Osteocyte (in vitro differentiated cells): ENCODE measurements around the gene CDH22. TPM values are rescaled to one million over a fixed set of nuclear protein-coding genes. Genes with fewer than 3 reads are reported as not detected.

Source experiments
- DNase-seq: peaks from one replicate; pipeline ENCODE4 v3.0.0; 2021; ENCODE audit warnings: mixed read lengths; ENCODE audit not compliant: unreplicated experiment; ENCODE audit errors: extremely low spot score
- H3K27ac Mint-ChIP-seq: one replicate; pipeline ENCODE4 v1.8.0; 2021; ENCODE audit warnings: mild to moderate bottlenecking, mixed read lengths; ENCODE audit not compliant: unreplicated experiment
- H3K27me3 Mint-ChIP-seq: one replicate; pipeline ENCODE4 v1.8.0; 2021; ENCODE audit warnings: mixed read lengths; ENCODE audit not compliant: unreplicated experiment
- H3K36me3 Mint-ChIP-seq: one replicate; pipeline ENCODE4 v1.8.0; 2021; ENCODE audit warnings: mixed read lengths; ENCODE audit not compliant: unreplicated experiment
- H3K4me1 Mint-ChIP-seq: one replicate; pipeline ENCODE4 v1.8.0; 2021; ENCODE audit warnings: mixed read lengths; ENCODE audit not compliant: unreplicated experiment
- H3K4me3 Mint-ChIP-seq: one replicate; pipeline ENCODE4 v1.8.0; 2021; ENCODE audit warnings: mild to moderate bottlenecking, moderate library complexity, mixed read lengths; ENCODE audit not compliant: unreplicated experiment
- H3K9me3 Mint-ChIP-seq: one replicate; pipeline ENCODE4 v1.8.0; 2021; ENCODE audit warnings: mixed read lengths; ENCODE audit not compliant: unreplicated experiment
- total RNA-seq: library from RNA; stranded (reverse); gene quantifications from 2 replicates; pipeline ENCODE4 v1.2.1, GENCODE V29; 2021
- TF ChIP-seq, protein P1 (sequence below): fragments of 200-600 bp; sonication (generic); IDR thresholded peaks from 2 replicates; pipeline ENCODE4 v1.5.0; 2021; ENCODE audit warnings: antibody characterized with exemption, mild to moderate bottlenecking, moderate library complexity

The CDH22 gene
- total RNA-seq, 1 donor from 2014 or later: not detected

DNA sequence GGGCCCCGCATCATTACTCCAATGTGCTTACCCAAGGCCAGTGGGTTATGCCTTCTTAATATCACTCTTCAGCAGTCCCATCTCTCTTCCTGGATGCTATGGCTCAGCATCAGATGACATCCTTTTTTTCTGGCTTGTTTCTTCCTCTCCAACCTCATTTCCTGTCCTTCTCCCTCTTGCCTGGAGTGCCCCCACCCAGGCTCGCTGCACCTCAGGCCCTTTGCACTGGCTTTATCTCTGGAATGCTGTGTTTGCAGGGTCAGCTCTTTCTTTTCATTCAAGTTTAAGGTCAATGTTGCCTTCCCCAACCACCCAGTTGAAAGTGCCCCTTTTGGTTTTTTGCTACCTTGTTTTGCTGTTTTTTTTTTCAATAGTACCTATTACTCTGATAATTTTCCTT lies 153.5 kb downstream of the CDH22 start:
- no peaks in the 10 kb centered on the region for H3K36me3 Mint-ChIP-seq
- TF ChIP-seq, protein P1, sequence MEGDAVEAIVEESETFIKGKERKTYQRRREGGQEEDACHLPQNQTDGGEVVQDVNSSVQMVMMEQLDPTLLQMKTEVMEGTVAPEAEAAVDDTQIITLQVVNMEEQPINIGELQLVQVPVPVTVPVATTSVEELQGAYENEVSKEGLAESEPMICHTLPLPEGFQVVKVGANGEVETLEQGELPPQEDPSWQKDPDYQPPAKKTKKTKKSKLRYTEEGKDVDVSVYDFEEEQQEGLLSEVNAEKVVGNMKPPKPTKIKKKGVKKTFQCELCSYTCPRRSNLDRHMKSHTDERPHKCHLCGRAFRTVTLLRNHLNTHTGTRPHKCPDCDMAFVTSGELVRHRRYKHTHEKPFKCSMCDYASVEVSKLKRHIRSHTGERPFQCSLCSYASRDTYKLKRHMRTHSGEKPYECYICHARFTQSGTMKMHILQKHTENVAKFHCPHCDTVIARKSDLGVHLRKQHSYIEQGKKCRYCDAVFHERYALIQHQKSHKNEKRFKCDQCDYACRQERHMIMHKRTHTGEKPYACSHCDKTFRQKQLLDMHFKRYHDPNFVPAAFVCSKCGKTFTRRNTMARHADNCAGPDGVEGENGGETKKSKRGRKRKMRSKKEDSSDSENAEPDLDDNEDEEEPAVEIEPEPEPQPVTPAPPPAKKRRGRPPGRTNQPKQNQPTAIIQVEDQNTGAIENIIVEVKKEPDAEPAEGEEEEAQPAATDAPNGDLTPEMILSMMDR: no peak
- no peak for DNase-seq
- no peak overlapping the region for H3K4me3 Mint-ChIP-seq
- H3K27ac Mint-ChIP-seq: no peak overlapping the region
- no peaks in the 10 kb centered on the region for H3K4me1 Mint-ChIP-seq
- H3K27me3 Mint-ChIP-seq: peaks cover 11% of the 10 kb centered on the region
- no peaks in the 10 kb centered on the region for H3K9me3 Mint-ChIP-seq

DNA sequence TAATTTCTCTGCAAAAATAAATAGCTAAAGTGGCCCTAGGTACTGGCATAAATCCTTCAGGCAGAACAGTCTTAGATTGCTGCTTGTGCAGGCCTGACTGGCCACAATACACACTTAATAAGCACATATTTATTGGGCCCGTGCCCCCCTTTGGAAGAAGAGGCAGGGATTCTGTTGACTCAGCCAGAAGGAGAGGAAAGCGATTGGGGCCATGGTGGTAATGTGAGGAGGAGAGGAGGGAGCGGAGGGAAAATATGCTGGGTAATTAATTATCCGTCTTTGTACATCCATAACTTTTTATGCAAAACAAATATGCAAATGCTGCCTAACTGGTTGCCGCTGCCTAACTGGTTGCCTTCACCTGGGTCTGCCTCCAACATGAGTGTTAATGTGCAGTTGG lies 154.0 kb downstream of the CDH22 start:
- H3K27me3 Mint-ChIP-seq: peaks cover 11% of the 10 kb centered on the region
- no peak overlapping the region for H3K4me3 Mint-ChIP-seq
- H3K4me1 Mint-ChIP-seq: no peaks in the 10 kb centered on the region
- H3K9me3 Mint-ChIP-seq: no peaks in the 10 kb centered on the region
- no peak for DNase-seq
- H3K27ac Mint-ChIP-seq: no peak overlapping the region
- no peaks in the 10 kb centered on the region for H3K36me3 Mint-ChIP-seq
- TF ChIP-seq, protein P1: no peak

DNA sequence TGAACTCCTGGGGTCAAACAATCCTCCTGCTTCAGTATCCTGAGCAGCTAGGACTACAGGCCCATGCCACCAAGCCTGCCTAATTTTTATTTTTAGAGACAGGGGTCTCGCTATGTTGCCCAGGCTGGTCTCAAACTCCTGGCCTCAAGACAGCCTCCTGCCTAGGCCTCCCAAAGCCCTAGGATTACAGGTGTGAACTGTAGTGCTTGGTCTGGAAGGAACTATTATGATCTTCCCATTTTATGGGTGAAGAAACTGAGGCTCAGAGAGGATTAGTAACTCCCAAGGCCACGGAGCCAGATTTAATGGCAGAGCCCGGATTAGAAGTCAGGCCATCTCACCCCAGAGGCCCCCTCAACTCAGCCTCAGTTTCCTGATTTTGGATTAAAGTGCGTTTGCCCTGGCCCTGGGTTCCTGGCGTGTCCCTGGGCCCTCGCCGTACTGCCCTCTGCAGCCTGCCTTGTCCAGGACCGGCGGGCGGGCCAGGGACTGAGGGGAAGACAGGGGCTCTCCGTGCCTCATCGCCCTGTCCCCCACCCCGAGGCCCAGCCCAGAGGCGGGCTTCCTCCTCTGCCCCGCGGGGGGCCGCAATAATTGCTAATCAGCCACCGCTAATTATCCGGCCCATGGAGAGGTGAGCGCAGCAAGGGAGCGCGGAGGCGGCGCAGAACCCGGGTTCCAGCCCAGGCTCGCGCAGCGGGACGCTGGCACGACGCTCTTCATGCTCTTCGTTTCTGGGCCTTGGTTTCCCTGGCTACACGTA lies 155.3 kb downstream of the CDH22 start:
- H3K4me3 Mint-ChIP-seq: no peak overlapping the region
- peaks cover 7% of the 10 kb centered on the region for H3K27me3 Mint-ChIP-seq
- no peak for DNase-seq
- no peak overlapping the region for H3K27ac Mint-ChIP-seq
- H3K36me3 Mint-ChIP-seq: no peaks in the 10 kb centered on the region
- H3K9me3 Mint-ChIP-seq: no peaks in the 10 kb centered on the region
- no peaks in the 10 kb centered on the region for H3K4me1 Mint-ChIP-seq
- TF ChIP-seq, protein P1: no peak

DNA sequence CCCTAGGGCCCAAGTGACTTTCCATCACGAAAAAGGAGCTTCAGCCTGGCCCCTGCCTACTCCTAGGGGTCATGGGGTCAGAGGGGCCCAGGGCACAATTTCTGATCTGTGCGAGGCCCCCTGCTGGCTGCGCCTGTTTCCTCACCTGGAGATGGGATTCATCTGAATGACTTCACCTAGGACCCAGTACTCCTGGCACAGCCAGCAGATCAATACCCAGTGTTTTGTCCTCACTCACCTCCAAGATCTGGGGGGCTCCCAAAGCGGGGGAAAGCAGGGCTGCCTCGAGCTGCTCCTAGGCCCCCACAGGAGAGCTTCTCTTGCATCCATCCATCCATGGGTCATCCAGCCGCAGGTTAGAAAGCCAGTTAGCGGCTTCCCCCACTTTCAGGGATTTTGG lies 156.4 kb downstream of the CDH22 start:
- no peak overlapping the region for H3K27ac Mint-ChIP-seq
- H3K4me3 Mint-ChIP-seq: no peak overlapping the region
- TF ChIP-seq, protein P1: no peak
- peaks cover 7% of the 10 kb centered on the region for H3K27me3 Mint-ChIP-seq
- no peaks in the 10 kb centered on the region for H3K36me3 Mint-ChIP-seq
- no peaks in the 10 kb centered on the region for H3K9me3 Mint-ChIP-seq
- no peak for DNase-seq
- no peaks in the 10 kb centered on the region for H3K4me1 Mint-ChIP-seq

DNA sequence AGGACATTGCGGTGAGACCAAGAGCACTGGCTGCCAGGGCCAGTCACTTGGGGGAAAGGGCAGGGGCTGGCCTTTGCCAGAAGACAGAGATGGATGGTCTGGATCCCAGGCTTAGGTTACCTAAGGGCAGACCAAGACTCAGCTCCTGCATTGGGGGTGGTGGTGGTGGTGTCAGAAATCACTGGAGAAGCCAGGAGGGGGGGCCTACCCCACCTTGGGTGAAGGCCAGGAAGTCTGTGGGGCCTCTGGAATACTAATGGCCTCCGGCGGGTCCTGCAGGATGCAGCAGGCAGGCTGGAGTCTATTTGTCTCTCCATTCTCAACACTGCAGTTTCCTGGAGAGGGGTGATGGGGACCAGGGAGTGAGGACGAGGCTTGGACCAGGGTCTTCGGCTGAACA lies 157.4 kb downstream of the CDH22 start:
- no peak overlapping the region for H3K4me3 Mint-ChIP-seq
- H3K36me3 Mint-ChIP-seq: no peaks in the 10 kb centered on the region
- no peak for DNase-seq
- no peak overlapping the region for H3K27ac Mint-ChIP-seq
- H3K9me3 Mint-ChIP-seq: no peaks in the 10 kb centered on the region
- peaks cover 7% of the 10 kb centered on the region for H3K27me3 Mint-ChIP-seq
- TF ChIP-seq, protein P1: no peak
- no peaks in the 10 kb centered on the region for H3K4me1 Mint-ChIP-seq
